Upper lobe of left lung (tissue), 6 donors: Measurements from ENCODE around the gene HSDL1. TPM values are rescaled to one million over a fixed set of nuclear protein-coding genes. Genes with fewer than 3 reads are reported as not detected.

ENCODE experiments used
- ATAC-seq, 2 donors: fragments of 200-7000 bp; cut with Tn5 transposase; one replicate each; pipeline ENCODE4 v1.9.1; 2022; ENCODE audit warnings: mild to moderate bottlenecking in 2 of 2, moderate library complexity in 2 of 2; ENCODE audit not compliant: low FRiP score in 2 of 2
- DNase-seq, 2 donors: peaks; one replicate each; pipeline ENCODE4 v3.0.0-alpha.2; 2019 to 2020
- H3K27ac ChIP-seq, 4 donors: fragments of 200-600 bp; sonication (generic); one replicate each; pipeline ENCODE4 v1.5.1; 2016 to 2019
- H3K27me3 ChIP-seq, 4 donors: fragments of 200-600 bp; sonication (generic); one replicate each; pipeline ENCODE4 v1.5.1; 2017 to 2019
- H3K36me3 ChIP-seq, 4 donors: fragments of 200-600 bp; sonication (generic); one replicate each; pipeline ENCODE4 v1.5.1; 2016 to 2019
- H3K4me1 ChIP-seq, 4 donors: fragments of 200-600 bp; sonication (generic); one replicate each; pipeline ENCODE4 v1.5.1; 2018 to 2019
- H3K4me3 ChIP-seq, 4 donors: fragments of 200-600 bp; sonication (generic); one replicate each; pipeline ENCODE4 v1.5.1; 2017 to 2019; ENCODE audit warnings: mild to moderate bottlenecking in 2 of 4, moderate library complexity in 1 of 4
- H3K9me3 ChIP-seq, 4 donors: fragments of 200-600 bp; sonication (generic); one replicate each; pipeline ENCODE4 v1.5.1; 2018 to 2019
- CTCF ChIP-seq, 6 experiments: fragments of 450-650 bp in 4 of 6; fragments of 200-600 bp in 2 of 6; sonication (generic) in 2 of 6; IDR thresholded peaks; one replicate each; pipeline ENCODE4 v1.5.1; 2016 to 2019; ENCODE audit warnings: antibody characterized with exemption in 6 of 6
- EP300 ChIP-seq, 4 donors: sonication (generic); formaldehyde crosslinking; IDR thresholded peaks; one replicate each; pipeline ENCODE4 v1.5.1; 2017; ENCODE audit warnings: antibody characterized with exemption in 4 of 4, control low read depth in 2 of 4
- POLR2A ChIP-seq, 4 donors: fragments of 450-650 bp; IDR thresholded peaks; one replicate each; pipeline ENCODE4 v1.5.1; 2016 to 2017; ENCODE audit warnings: antibody characterized with exemption in 4 of 4, mild to moderate bottlenecking in 2 of 4
- POLR2AphosphoS5 ChIP-seq, 2 donors: sonication (generic); formaldehyde crosslinking; IDR thresholded peaks; one replicate each; pipeline ENCODE4 v1.5.1; 2017; ENCODE audit warnings: antibody characterized with exemption in 2 of 2
- WGBS, 2 donors: methylation state at CpG; one replicate each; pipeline ENCODE4 v1.1.5; 2017 to 2018; 5-methylcytosine and 5-hydroxymethylcytosine counted together
- total RNA-seq, 6 donors: library from RNA; depleted of rRNA in 4 of 6; stranded (reverse); fragments of >200 nt in 4 of 6; gene quantifications; one replicate each; pipeline versions ENCODE4 v1.1.0 to v1.2.1, GENCODE V29; 2016 to 2021
- donor health status: DM: no; HTN: no; CAD: no; lungs with moderate emphysema.
- donor health status: DM: no; HTN: yes; CAD: no; lungs with severe emphysema.

The HSDL1 gene
- total RNA-seq, 6 donors from 2014 or later, result 7.2 to 25.7 (median 19.0) TPM

- WGBS, 2 donors, result 94 to 95% methylated on average over 9 of the region's 9 CpGs
- Histone ChIP-seq H3K4me3 (no peak overlapping the region), H3K27me3 (no peaks in the 10 kb centered on the region), H3K4me1 (no peaks in the 10 kb centered on the region), H3K36me3 (peaks cover 44 to 95% (median 75%) of the 10 kb centered on the region in 4 donors), H3K9me3 (no peaks in the 10 kb centered on the region), H3K27ac (no peak overlapping the region)
- TF ChIP-seq EP300 (IDR thresholded peaks at IDR 0.05) (no peak), POLR2A (IDR thresholded peaks at IDR 0.05) (no peak), CTCF (IDR thresholded peaks at IDR 0.05) (no peak), POLR2AphosphoS5 (IDR thresholded peaks at IDR 0.05) (no peak)
- DNase-seq (no peak), ATAC-seq (no peak)
These were observed 54.8 kb downstream of the HSDL1 start for GRCh38 chr16:84090211-84090610.

- ATAC-seq (no peak), DNase-seq (no peak)
- Histone ChIP-seq H3K9me3 (no peaks in the 10 kb centered on the region), H3K4me3 (no peak overlapping the region), H3K27ac (no peak overlapping the region), H3K27me3 (no peaks in the 10 kb centered on the region), H3K36me3 (peaks cover 44 to 89% (median 69%) of the 10 kb centered on the region in 4 donors), H3K4me1 (peaks cover 0 to 4% (median 2%) of the 10 kb centered on the region in 4 donors)
- WGBS, 2 donors, result 78 to 82% methylated on average over 11 to 15 of the region's 15 CpGs
- TF ChIP-seq CTCF (IDR thresholded peaks at IDR 0.05) (peak in 1 of 6 experiments; percentile 14), POLR2AphosphoS5 (IDR thresholded peaks at IDR 0.05) (no peak), POLR2A (IDR thresholded peaks at IDR 0.05) (no peak)
These were observed 56.1 kb downstream of the HSDL1 start for GRCh38 chr16:84088695-84089395.

GRCh38 chr16:84087466-84088151, 57.4 kb downstream of the HSDL1 start:
- no peak overlapping the region for H3K4me3 ChIP-seq
- no peak for DNase-seq
- no peaks in the 10 kb centered on the region for H3K27me3 ChIP-seq
- H3K36me3 ChIP-seq, result peaks cover 33 to 87% (median 62%) of the 10 kb centered on the region in 4 donors
- ATAC-seq, result no peak
- H3K4me1 ChIP-seq, result peaks cover 0 to 4% (median 2%) of the 10 kb centered on the region in 4 donors
- no peak for TF ChIP-seq POLR2A (IDR thresholded peaks at IDR 0.05)
- no peak for TF ChIP-seq EP300 (IDR thresholded peaks at IDR 0.05)
- TF ChIP-seq CTCF (IDR thresholded peaks at IDR 0.05), result no peak
- TF ChIP-seq POLR2AphosphoS5 (IDR thresholded peaks at IDR 0.05), result no peak
- no peaks in the 10 kb centered on the region for H3K9me3 ChIP-seq
- no peak overlapping the region for H3K27ac ChIP-seq
- 80 to 81% methylated on average over 11 of the region's 11 CpGs for whole genome bisulfite sequencing, 2 donors

GRCh38 chr16:84087001-84087400, 58.0 kb downstream of the HSDL1 start:
- no peak overlapping the region for H3K4me3 ChIP-seq
- H3K27ac ChIP-seq, result no peak overlapping the region
- TF ChIP-seq EP300 (IDR thresholded peaks at IDR 0.05) (no peak), POLR2A (IDR thresholded peaks at IDR 0.05) (no peak), POLR2AphosphoS5 (IDR thresholded peaks at IDR 0.05) (no peak), CTCF (IDR thresholded peaks at IDR 0.05) (no peak)
- peaks cover 0 to 4% (median 2%) of the 10 kb centered on the region in 4 donors for H3K4me1 ChIP-seq
- H3K9me3 ChIP-seq, result no peaks in the 10 kb centered on the region
- DNase-seq (no peak), ATAC-seq (no peak)
- H3K36me3 ChIP-seq, result peaks cover 28 to 87% (median 61%) of the 10 kb centered on the region in 4 donors
- no peaks in the 10 kb centered on the region for H3K27me3 ChIP-seq
- WGBS, 2 donors, result 85 to 87% methylated on average over 7 to 12 of the region's 12 CpGs
